WTC11 (cell line): ENCODE results near the gene KAT6B.

Source experiments
- CREM ChIP-seq: sonication (generic); formaldehyde crosslinking; IDR thresholded peaks from 2 replicates; pipeline ENCODE4 v1.8.1; 2022; ENCODE audit warnings: mild to moderate bottlenecking, missing genetic modification reagents, moderate library complexity
- JAZF1 ChIP-seq: fragments of 250-450 bp; sonication (Bioruptor Pico); IDR thresholded peaks from 2 replicates; pipeline ENCODE4 v1.9.0; 2021; ENCODE audit warnings: moderate library complexity, mild to moderate bottlenecking, inconsistent platforms
- TF ChIP-seq, protein P1 (sequence below): sonication (generic); formaldehyde crosslinking; IDR thresholded peaks from 2 replicates; pipeline ENCODE4 v1.8.1; 2022; ENCODE audit warnings: mild to moderate bottlenecking, missing genetic modification reagents, moderate library complexity, borderline replicate concordance
- TF ChIP-seq, protein P2 (sequence below): fragments of 200-600 bp; IDR thresholded peaks from 2 replicates; pipeline ENCODE4 v1.8.0; 2022; ENCODE audit warnings: antibody characterized with exemption
- TF ChIP-seq, protein P3 (sequence below): sonication (generic); formaldehyde crosslinking; IDR thresholded peaks from 2 replicates; pipeline ENCODE4 v1.8.0; 2022; ENCODE audit warnings: mild to moderate bottlenecking, missing genetic modification reagents

DNA sequence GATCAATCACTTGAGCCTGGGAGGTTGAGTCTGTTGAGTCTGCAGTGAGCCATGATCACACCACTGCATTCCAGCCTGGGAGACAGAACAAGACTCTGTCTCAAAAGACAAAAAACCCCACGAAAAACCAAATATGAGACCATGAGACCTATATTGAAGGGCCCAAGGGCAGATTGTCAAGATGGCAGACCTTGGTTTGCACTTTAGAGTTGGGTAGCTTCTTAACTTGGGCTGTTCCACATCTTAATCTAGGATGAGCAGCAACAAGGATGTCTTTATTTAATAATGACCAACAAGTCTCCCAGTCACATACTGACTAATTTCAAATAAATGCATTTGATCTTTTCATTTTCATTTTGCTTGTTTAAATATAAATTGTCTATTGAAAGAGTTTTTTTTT is 43.8 kb downstream of the KAT6B start:
- TF ChIP-seq, protein P1, sequence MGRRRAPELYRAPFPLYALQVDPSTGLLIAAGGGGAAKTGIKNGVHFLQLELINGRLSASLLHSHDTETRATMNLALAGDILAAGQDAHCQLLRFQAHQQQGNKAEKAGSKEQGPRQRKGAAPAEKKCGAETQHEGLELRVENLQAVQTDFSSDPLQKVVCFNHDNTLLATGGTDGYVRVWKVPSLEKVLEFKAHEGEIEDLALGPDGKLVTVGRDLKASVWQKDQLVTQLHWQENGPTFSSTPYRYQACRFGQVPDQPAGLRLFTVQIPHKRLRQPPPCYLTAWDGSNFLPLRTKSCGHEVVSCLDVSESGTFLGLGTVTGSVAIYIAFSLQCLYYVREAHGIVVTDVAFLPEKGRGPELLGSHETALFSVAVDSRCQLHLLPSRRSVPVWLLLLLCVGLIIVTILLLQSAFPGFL: no peak
- TF ChIP-seq, protein P2, sequence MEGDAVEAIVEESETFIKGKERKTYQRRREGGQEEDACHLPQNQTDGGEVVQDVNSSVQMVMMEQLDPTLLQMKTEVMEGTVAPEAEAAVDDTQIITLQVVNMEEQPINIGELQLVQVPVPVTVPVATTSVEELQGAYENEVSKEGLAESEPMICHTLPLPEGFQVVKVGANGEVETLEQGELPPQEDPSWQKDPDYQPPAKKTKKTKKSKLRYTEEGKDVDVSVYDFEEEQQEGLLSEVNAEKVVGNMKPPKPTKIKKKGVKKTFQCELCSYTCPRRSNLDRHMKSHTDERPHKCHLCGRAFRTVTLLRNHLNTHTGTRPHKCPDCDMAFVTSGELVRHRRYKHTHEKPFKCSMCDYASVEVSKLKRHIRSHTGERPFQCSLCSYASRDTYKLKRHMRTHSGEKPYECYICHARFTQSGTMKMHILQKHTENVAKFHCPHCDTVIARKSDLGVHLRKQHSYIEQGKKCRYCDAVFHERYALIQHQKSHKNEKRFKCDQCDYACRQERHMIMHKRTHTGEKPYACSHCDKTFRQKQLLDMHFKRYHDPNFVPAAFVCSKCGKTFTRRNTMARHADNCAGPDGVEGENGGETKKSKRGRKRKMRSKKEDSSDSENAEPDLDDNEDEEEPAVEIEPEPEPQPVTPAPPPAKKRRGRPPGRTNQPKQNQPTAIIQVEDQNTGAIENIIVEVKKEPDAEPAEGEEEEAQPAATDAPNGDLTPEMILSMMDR: no peak
- TF ChIP-seq CREM (CRISPR knock-in tag) (no peak), JAZF1 (CRISPR knock-in tag) (no peak)
- TF ChIP-seq, protein P3, sequence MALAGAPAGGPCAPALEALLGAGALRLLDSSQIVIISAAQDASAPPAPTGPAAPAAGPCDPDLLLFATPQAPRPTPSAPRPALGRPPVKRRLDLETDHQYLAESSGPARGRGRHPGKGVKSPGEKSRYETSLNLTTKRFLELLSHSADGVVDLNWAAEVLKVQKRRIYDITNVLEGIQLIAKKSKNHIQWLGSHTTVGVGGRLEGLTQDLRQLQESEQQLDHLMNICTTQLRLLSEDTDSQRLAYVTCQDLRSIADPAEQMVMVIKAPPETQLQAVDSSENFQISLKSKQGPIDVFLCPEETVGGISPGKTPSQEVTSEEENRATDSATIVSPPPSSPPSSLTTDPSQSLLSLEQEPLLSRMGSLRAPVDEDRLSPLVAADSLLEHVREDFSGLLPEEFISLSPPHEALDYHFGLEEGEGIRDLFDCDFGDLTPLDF (CRISPR knock-in tag): no peak
